ENCODE results near the gene NKAIN2. TPM values are rescaled to one million over a fixed set of nuclear protein-coding genes. Genes with fewer than 3 reads are reported as not detected.

Gene NKAIN2
- total RNA-seq, 1 donor: under 0.01 TPM

GRCh38 chr6:124590001-124590400 lies 786.3 kb downstream of the NKAIN2 start:
- no peak for DNase-seq (ENCODE audit: low read depth)
- no peak overlapping the region for H3K4me3 ChIP-seq (ENCODE audit: low read depth, low read length)
- TF ChIP-seq CTCF (IDR thresholded peaks at IDR 0.05; ENCODE audit: insufficient read depth, low read length): no peak

- TF ChIP-seq CTCF (IDR thresholded peaks at IDR 0.05; ENCODE audit: insufficient read depth, low read length): no peak
- no peak for DNase-seq (ENCODE audit: low read depth)
- no peak overlapping the region for H3K4me3 ChIP-seq (ENCODE audit: low read depth, low read length)
These were observed 796.0 kb downstream of the NKAIN2 start for GRCh38 chr6:124599656-124600055.

- DNase-seq (ENCODE audit: low read depth): no peak
- H3K4me3 ChIP-seq (ENCODE audit: low read depth, low read length): no peak overlapping the region
- no peak for TF ChIP-seq CTCF (IDR thresholded peaks at IDR 0.05; ENCODE audit: insufficient read depth, low read length)
These were observed 801.1 kb downstream of the NKAIN2 start for GRCh38 chr6:124604719-124605118.

- no peak overlapping the region for H3K4me3 ChIP-seq (ENCODE audit: low read depth, low read length)
- no peak for DNase-seq (ENCODE audit: low read depth)
- TF ChIP-seq CTCF (IDR thresholded peaks at IDR 0.05; ENCODE audit: insufficient read depth, low read length): no peak
These were observed 803.5 kb downstream of the NKAIN2 start for GRCh38 chr6:124607119-124607627.

GRCh38 chr6:124613031-124613430 lies 809.4 kb downstream of the NKAIN2 start:
- no peak for TF ChIP-seq CTCF (IDR thresholded peaks at IDR 0.05; ENCODE audit: insufficient read depth, low read length)
- H3K4me3 ChIP-seq (ENCODE audit: low read depth, low read length): no peak overlapping the region
- DNase-seq (ENCODE audit: low read depth): no peak

GRCh38 chr6:124622351-124622750 lies 818.7 kb downstream of the NKAIN2 start:
- H3K4me3 ChIP-seq (ENCODE audit: low read depth, low read length): no peak overlapping the region
- TF ChIP-seq CTCF (IDR thresholded peaks at IDR 0.05; ENCODE audit: insufficient read depth, low read length): no peak
- DNase-seq (ENCODE audit: low read depth): no peak

GRCh38 chr6:124633655-124634054 lies 830.0 kb downstream of the NKAIN2 start:
- H3K4me3 ChIP-seq (ENCODE audit: low read depth, low read length): no peak overlapping the region
- no peak for TF ChIP-seq CTCF (IDR thresholded peaks at IDR 0.05; ENCODE audit: insufficient read depth, low read length)
- DNase-seq (ENCODE audit: low read depth): no peak

Data from fibroblast of the aortic adventitia (primary cell).